Mesothelial cell of epicardium (in vitro differentiated cells): ENCODE data around the gene INO80. TPM values are rescaled to one million over a fixed set of nuclear protein-coding genes. Genes with fewer than 3 reads are reported as not detected.

Experiments used
- DNase-seq, 2 experiments: peaks; one replicate each; pipeline ENCODE4 v3.0.0; 2021; ENCODE audit warnings: low spot score in 2 of 2; ENCODE audit not compliant: unreplicated experiment in 2 of 2
- H3K27ac Mint-ChIP-seq: 2 replicates; pipeline ENCODE4 v1.8.0; 2021; ENCODE audit warnings: mixed read lengths
- H3K27me3 Mint-ChIP-seq: 2 replicates; pipeline ENCODE4 v1.8.0; 2021; ENCODE audit warnings: low read depth, mixed read lengths
- H3K36me3 Mint-ChIP-seq: 2 replicates; pipeline ENCODE4 v1.8.0; 2021; ENCODE audit warnings: mixed read lengths
- H3K4me1 Mint-ChIP-seq: 2 replicates; pipeline ENCODE4 v1.8.0; 2021; ENCODE audit warnings: mixed read lengths
- H3K4me3 Mint-ChIP-seq: 2 replicates; pipeline ENCODE4 v1.8.0; 2021; ENCODE audit warnings: mild to moderate bottlenecking, moderate library complexity, mixed read lengths
- H3K9me3 Mint-ChIP-seq: 2 replicates; pipeline ENCODE4 v1.8.0; 2021; ENCODE audit warnings: mixed read lengths
- CTCF ChIP-seq: fragments of 200-600 bp; sonication (generic); IDR thresholded peaks from one replicate; pipeline ENCODE4 v1.5.0; 2021; ENCODE audit warnings: antibody characterized with exemption; ENCODE audit not compliant: unreplicated experiment
- total RNA-seq: library from RNA; stranded (reverse); gene quantifications from 3 replicates; pipeline ENCODE4 v1.2.1, GENCODE V29; 2021

INO80 gene
- total RNA-seq, 1 donor from 2014 or later, result 23.7 TPM

- Mint-ChIP-seq H3K4me1 (no peaks in the 10 kb centered on the region), H3K27ac (no peak overlapping the region), H3K27me3 (no peaks in the 10 kb centered on the region), H3K9me3 (no peaks in the 10 kb centered on the region), H3K36me3 (peaks cover 13% of the 10 kb centered on the region), H3K4me3 (no peak overlapping the region)
- TF ChIP-seq CTCF, result no peak
- no peak for DNase-seq
These were observed 10.4 kb downstream of the INO80 start for GRCh38 chr15:41105348-41106334.

- no peak for TF ChIP-seq CTCF
- Mint-ChIP-seq H3K27ac (no peak overlapping the region), H3K4me3 (no peak overlapping the region), H3K9me3 (no peaks in the 10 kb centered on the region), H3K4me1 (peaks cover 3% of the 10 kb centered on the region), H3K36me3 (peaks cover 16% of the 10 kb centered on the region), H3K27me3 (no peaks in the 10 kb centered on the region)
- DNase-seq, result no peak
These were observed 11.8 kb downstream of the INO80 start for GRCh38 chr15:41104234-41104633.

- peaks cover 8% of the 10 kb centered on the region for H3K36me3 Mint-ChIP-seq
- no peak for TF ChIP-seq CTCF
- H3K27me3 Mint-ChIP-seq, result no peaks in the 10 kb centered on the region
- no peaks in the 10 kb centered on the region for H3K9me3 Mint-ChIP-seq
- H3K4me1 Mint-ChIP-seq, result peaks cover 3% of the 10 kb centered on the region
- DNase-seq, result no peak
- no peak overlapping the region for H3K4me3 Mint-ChIP-seq
- no peak overlapping the region for H3K27ac Mint-ChIP-seq
These were observed 13.2 kb downstream of the INO80 start for GRCh38 chr15:41102854-41103253.

GRCh38 chr15:41096178-41096577 lies 19.9 kb downstream of the INO80 start:
- TF ChIP-seq CTCF, result no peak
- Mint-ChIP-seq H3K36me3 (peaks cover 27% of the 10 kb centered on the region), H3K9me3 (no peaks in the 10 kb centered on the region), H3K27ac (no peak overlapping the region), H3K4me1 (peaks cover 3% of the 10 kb centered on the region), H3K4me3 (no peak overlapping the region), H3K27me3 (no peaks in the 10 kb centered on the region)
- DNase-seq, result no peak

- TF ChIP-seq CTCF, result no peak
- Mint-ChIP-seq H3K27me3 (no peaks in the 10 kb centered on the region), H3K36me3 (peaks cover 50% of the 10 kb centered on the region), H3K9me3 (no peaks in the 10 kb centered on the region), H3K4me1 (no peaks in the 10 kb centered on the region), H3K4me3 (no peak overlapping the region), H3K27ac (no peak overlapping the region)
- DNase-seq, result no peak
These were observed 31.1 kb downstream of the INO80 start for GRCh38 chr15:41085029-41085428.
